Stimulated activated naive CD4-positive, alpha-beta T cell treated with Interleukin-2 at 50 U/mL for 16 hours (primary cell): ENCODE results near the gene PTH2R.
"Not testable (repeated sequence)": the region's sequence is repeated elsewhere in the genome, so short reads cannot be mapped to it uniquely, and the experiment has no call there.

Experiments
- DNase-seq: peaks from one replicate; lab custom pipeline; 2025; lab: John Stamatoyannopoulos, UW

Gene PTH2R

GRCh38 chr2:208406474-208407451, at the start of gene PTH2R:
PTH2R (plus strand) TSS chr2:208406792; CDS start chr2:208407044, 252 bp downstream.
- DNase-seq, result no peak

- DNase-seq, result no peak
These were observed 49.6 kb upstream of the PTH2R start for GRCh38 chr2:208356846-208357574.

- DNase-seq, result no peak
These were observed 47.6 kb upstream of the PTH2R start for GRCh38 chr2:208358758-208359631.

GRCh38 chr2:208359632-208359986, 47.0 kb upstream of the PTH2R start:
- no peak for DNase-seq

GRCh38 chr2:208360259-208361076, 46.1 kb upstream of the PTH2R start:
- DNase-seq, result no peak

- DNase-seq, result no peak
These were observed 45.5 kb upstream of the PTH2R start for GRCh38 chr2:208361077-208361441.

- no peak for DNase-seq
These were observed 43.1 kb upstream of the PTH2R start for GRCh38 chr2:208363485-208363884.

- no peak for DNase-seq
These were observed 40.1 kb upstream of the PTH2R start for GRCh38 chr2:208366215-208367127.

- DNase-seq, result no peak
These were observed 37.5 kb upstream of the PTH2R start for GRCh38 chr2:208369091-208369490.

- DNase-seq, result no peak
These were observed 35.5 kb upstream of the PTH2R start for GRCh38 chr2:208370881-208371633.

- no peak for DNase-seq
These were observed 35.0 kb upstream of the PTH2R start for GRCh38 chr2:208371634-208371935.

GRCh38 chr2:208373460-208374089, 33.0 kb upstream of the PTH2R start:
- DNase-seq, result no peak

- DNase-seq, result no peak
These were observed 31.0 kb upstream of the PTH2R start for GRCh38 chr2:208375491-208376068.

- not testable (repeated sequence) for DNase-seq
These were observed 29.2 kb upstream of the PTH2R start for GRCh38 chr2:208377344-208377860.

- DNase-seq, result no peak
These were observed 27.4 kb upstream of the PTH2R start for GRCh38 chr2:208379192-208379591.

GRCh38 chr2:208384637-208385036, 22.0 kb upstream of the PTH2R start:
- DNase-seq, result no peak

GRCh38 chr2:208386541-208386940, 20.1 kb upstream of the PTH2R start:
- no peak for DNase-seq

GRCh38 chr2:208389940-208390339, 16.7 kb upstream of the PTH2R start:
- DNase-seq, result no peak

- DNase-seq, result no peak
These were observed 14.3 kb upstream of the PTH2R start for GRCh38 chr2:208392300-208392699.
